Measurements from ENCODE around the gene JMJD7. TPM values are rescaled to one million over a fixed set of nuclear protein-coding genes. Genes with fewer than 3 reads are reported as not detected.

JMJD7 gene
- total and polyA plus RNA-seq, 8 donors, result 6.5 to 16.8 (median 10.5) TPM

- no peak for FAIRE-seq
- H3K27me3 ChIP-seq, result no peaks in the 10 kb centered on the region
- DNase-seq, result no peak
- H3K9me3 ChIP-seq, result no peaks in the 10 kb centered on the region
- intact Hi-C loops (cut with DNase I), result no loop called here
- 59 to 67% methylated on average over 1 of the region's 1 CpG for WGBS, 2 donors
- H3K36me3 ChIP-seq, result no peaks in the 10 kb centered on the region
- no peak for TF ChIP-seq CTCF (IDR thresholded peaks at IDR 0.05)
- ATAC-seq, result no peak
- H3K27ac ChIP-seq, result no peak overlapping the region
- peaks cover 0 to 3% (median 0%) of the 10 kb centered on the region in 3 donors for H3K4me1 ChIP-seq
- H3K4me3 ChIP-seq, result no peak overlapping the region
These were observed 47.2 kb upstream of the JMJD7 start for GRCh38 chr15:41780727-41781126.

- no peak overlapping the region for H3K27ac ChIP-seq
- H3K4me3 ChIP-seq, result no peak overlapping the region
- no peak for TF ChIP-seq CTCF (IDR thresholded peaks at IDR 0.05)
- WGBS, 2 donors, result 88% methylated on average over 5 of the region's 5 CpGs
- ATAC-seq (no peak), DNase-seq (no peak), FAIRE-seq (no peak)
- no peaks in the 10 kb centered on the region for H3K36me3 ChIP-seq
- no peaks in the 10 kb centered on the region for H3K4me1 ChIP-seq
- intact Hi-C loops (cut with DNase I), result no loop called here
- no peaks in the 10 kb centered on the region for H3K27me3 ChIP-seq
- H3K9me3 ChIP-seq, result no peaks in the 10 kb centered on the region
These were observed 45.3 kb upstream of the JMJD7 start for GRCh38 chr15:41782371-41783282.

GRCh38 chr15:41783296-41783695, 44.6 kb upstream of the JMJD7 start:
- no peak for FAIRE-seq
- DNase-seq, result no peak
- WGBS, 2 donors, result 19 to 22% methylated on average over 1 of the region's 1 CpG
- Histone ChIP-seq H3K4me3 (no peak overlapping the region), H3K9me3 (no peaks in the 10 kb centered on the region), H3K27me3 (no peaks in the 10 kb centered on the region), H3K36me3 (no peaks in the 10 kb centered on the region), H3K27ac (no peak overlapping the region), H3K4me1 (no peaks in the 10 kb centered on the region)
- no peak for ATAC-seq
- intact Hi-C loops (cut with DNase I), result no loop called here
- TF ChIP-seq CTCF (IDR thresholded peaks at IDR 0.05), result no peak

- H3K27ac ChIP-seq, result no peak overlapping the region
- ATAC-seq, result no peak
- no peak for FAIRE-seq
- TF ChIP-seq CTCF (IDR thresholded peaks at IDR 0.05), result no peak
- intact Hi-C loops (cut with DNase I), result no loop called here
- no peaks in the 10 kb centered on the region for H3K36me3 ChIP-seq
- DNase-seq, result no peak
- no peaks in the 10 kb centered on the region for H3K9me3 ChIP-seq
- H3K27me3 ChIP-seq, result no peaks in the 10 kb centered on the region
- no peaks in the 10 kb centered on the region for H3K4me1 ChIP-seq
- H3K4me3 ChIP-seq, result no peak overlapping the region
- WGBS, 2 donors, result 94 to 96% methylated on average over 3 of the region's 3 CpGs
These were observed 39.6 kb upstream of the JMJD7 start for GRCh38 chr15:41788262-41788661.

GRCh38 chr15:41789236-41789635, 38.7 kb upstream of the JMJD7 start:
- H3K27ac ChIP-seq, result no peak overlapping the region
- whole genome bisulfite sequencing, 2 donors, result 56 to 57% methylated on average over 4 of the region's 4 CpGs

More at GRCh38 chr15:41789236-41789635, 38.7 kb upstream of the JMJD7 start:
- ATAC-seq, result no peak
- Histone ChIP-seq H3K27me3 (no peaks in the 10 kb centered on the region), H3K36me3 (no peaks in the 10 kb centered on the region), H3K9me3 (no peaks in the 10 kb centered on the region), H3K4me1 (no peaks in the 10 kb centered on the region), H3K4me3 (no peak overlapping the region)
- FAIRE-seq, result no peak
- no peak for TF ChIP-seq CTCF (IDR thresholded peaks at IDR 0.05)
- intact Hi-C loops (cut with DNase I), result no loop called here
- no peak for DNase-seq

All from pancreas (tissue), 10 donors.